Measurements from ENCODE around the gene EMID1. TPM values are rescaled to one million over a fixed set of nuclear protein-coding genes. Genes with fewer than 3 reads are reported as not detected.

Gene EMID1
- not detected for total RNA-seq

DNA sequence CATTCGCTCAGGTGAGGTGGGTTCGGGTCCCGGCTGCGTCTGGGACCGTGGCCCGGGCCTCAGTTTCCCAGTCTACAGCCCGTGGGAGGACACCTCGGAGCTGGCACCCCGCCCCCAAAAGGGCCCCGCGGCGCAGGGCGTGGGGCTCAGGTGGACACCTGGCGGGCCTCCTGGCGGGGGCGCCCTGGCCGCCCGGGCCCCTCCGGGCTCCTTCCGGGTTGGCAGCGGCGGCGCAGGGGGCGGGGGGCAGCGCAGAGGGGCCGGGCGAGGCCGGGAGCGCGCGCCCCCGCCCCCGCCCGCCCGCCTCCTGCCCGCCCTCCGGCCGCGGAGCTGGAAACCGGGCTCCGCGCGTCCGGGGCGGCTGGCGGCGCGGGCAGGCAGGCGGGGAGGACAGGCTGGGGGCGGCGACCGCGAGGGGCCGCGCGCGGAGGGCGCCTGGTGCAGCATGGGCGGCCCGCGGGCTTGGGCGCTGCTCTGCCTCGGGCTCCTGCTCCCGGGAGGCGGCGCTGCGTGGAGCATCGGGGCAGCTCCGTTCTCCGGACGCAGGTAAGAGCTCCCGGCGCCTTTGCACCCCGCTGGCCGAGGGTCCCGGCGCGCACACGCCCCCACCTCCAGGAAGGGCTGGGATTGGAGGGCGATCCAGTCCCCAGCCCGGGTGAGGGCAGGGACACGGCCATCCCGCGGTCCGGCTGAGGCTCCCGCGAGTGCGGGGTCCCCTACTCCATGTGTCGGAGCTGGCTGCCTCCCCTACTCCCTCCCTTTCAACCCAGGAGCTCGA lies at the start of gene EMID1:
Gene EMID1, plus strand, starts transcription at position 303 of the 778 bp plus-strand sequence. Its CDS starts 143 bp downstream, at position 446.
- ATAC-seq (replicated peaks): no peak
- H3K27me3 Mint-ChIP-seq: peaks cover 15% of the 10 kb centered on the region
- H3K4me3 Mint-ChIP-seq: peak within 1 kb of the TSS; percentile 29
- peaks cover 10% of the 10 kb centered on the region for H3K4me1 Mint-ChIP-seq
- no peak within 1 kb of the TSS for H3K27ac Mint-ChIP-seq
- no peaks in the 10 kb centered on the region for H3K9me3 Mint-ChIP-seq
- no peaks in the 10 kb centered on the region for H3K36me3 Mint-ChIP-seq (ENCODE audit: low read depth)

DNA sequence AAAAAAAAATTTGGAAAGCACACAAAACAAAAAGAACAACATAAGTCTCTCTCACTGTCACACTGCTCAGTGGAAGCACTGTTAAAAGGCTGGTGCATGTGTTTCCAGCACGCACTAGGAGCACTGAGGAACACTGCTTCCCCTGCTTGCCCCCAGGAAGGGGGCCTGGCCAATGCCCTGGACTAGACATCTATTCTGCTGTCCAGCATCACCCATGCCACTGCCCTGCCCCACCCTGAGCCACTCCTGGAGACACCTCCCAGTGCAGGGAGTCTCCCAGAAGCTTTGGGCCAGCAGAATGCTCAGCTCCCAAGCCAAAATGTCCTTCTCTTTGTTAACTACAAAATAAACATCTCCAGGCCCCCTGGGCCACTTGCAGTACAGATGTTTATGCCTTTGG lies 49.7 kb upstream of the EMID1 start:
- H3K36me3 Mint-ChIP-seq (ENCODE audit: low read depth): no peaks in the 10 kb centered on the region
- H3K4me3 Mint-ChIP-seq: no peak overlapping the region
- H3K4me1 Mint-ChIP-seq: no peaks in the 10 kb centered on the region
- peaks cover 41% of the 10 kb centered on the region for H3K27me3 Mint-ChIP-seq
- ATAC-seq (replicated peaks): no peak
- no peak overlapping the region for H3K27ac Mint-ChIP-seq
- H3K9me3 Mint-ChIP-seq: no peaks in the 10 kb centered on the region

- Mint-ChIP-seq H3K4me3 (no peak overlapping the region), H3K27me3 (peaks cover 42% of the 10 kb centered on the region), H3K27ac (no peak overlapping the region), H3K4me1 (no peaks in the 10 kb centered on the region), H3K36me3 (ENCODE audit: low read depth) (no peaks in the 10 kb centered on the region), H3K9me3 (no peaks in the 10 kb centered on the region)
- no peak for ATAC-seq (replicated peaks)
Measured at GRCh38 chr22:29156507-29156906, 49.2 kb upstream of the EMID1 start.

DNA sequence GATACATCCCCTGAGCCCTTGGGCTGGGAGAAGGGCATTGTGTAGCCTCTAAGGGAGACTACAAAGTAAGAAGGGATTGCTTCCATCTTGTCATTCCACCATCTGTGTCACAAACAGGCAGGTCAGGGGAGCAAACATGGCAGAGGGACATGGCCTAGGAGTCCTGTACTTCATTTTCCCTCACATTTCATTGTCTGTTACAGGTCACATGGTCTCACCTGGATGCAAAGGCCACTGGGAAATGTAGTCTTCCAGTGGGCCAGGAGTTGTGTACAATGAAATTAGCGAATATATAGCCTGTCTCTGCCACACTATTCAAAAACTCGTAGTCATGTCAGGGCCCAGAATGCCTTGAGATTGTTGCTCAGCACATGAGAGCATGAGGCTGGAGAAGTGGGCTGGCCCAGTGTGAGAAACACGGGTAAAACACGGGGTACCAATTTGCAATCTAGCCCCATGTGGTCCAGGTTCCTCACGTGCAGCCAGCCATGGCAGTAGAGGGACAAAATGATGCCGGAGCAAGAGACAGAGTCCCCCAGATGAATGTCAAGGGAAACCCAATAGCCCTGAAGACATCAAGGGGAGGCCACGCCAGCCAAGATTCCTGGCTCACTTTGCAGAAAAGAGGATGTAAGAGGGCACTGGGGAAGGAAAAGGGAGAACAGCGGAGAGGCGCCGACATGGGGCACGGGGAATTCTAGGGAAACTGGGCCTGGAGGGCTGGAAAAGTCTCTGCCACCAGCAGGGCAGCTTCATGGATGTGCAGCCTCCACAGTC lies 47.7 kb upstream of the EMID1 start:
- no peak overlapping the region for H3K27ac Mint-ChIP-seq
- no peaks in the 10 kb centered on the region for H3K4me1 Mint-ChIP-seq
- no peak for ATAC-seq (replicated peaks)
- H3K36me3 Mint-ChIP-seq (ENCODE audit: low read depth): no peaks in the 10 kb centered on the region
- H3K4me3 Mint-ChIP-seq: no peak overlapping the region
- H3K27me3 Mint-ChIP-seq: peaks cover 31% of the 10 kb centered on the region
- H3K9me3 Mint-ChIP-seq: no peaks in the 10 kb centered on the region

DNA sequence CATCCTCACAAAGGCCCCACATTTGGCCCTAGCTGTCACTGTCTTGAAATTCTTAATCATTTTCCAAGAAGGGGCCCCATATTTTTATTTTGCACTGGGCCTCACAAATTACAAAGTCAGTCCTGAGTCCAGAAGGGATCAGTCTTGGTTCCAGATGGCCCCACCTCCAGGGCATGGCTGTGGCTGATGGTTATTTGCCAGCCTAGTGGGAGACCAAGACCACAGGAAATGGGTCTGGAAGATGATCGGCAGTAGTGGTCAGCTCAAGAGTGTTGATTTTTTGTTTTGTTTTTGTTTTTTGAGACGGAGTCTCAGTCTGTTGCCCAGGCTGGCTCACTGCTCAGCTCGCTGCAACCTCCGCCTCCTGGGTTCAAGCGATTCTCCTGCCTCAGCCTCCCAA lies 47.1 kb upstream of the EMID1 start:
- H3K4me1 Mint-ChIP-seq: no peaks in the 10 kb centered on the region
- no peak overlapping the region for H3K27ac Mint-ChIP-seq
- H3K4me3 Mint-ChIP-seq: no peak overlapping the region
- H3K9me3 Mint-ChIP-seq: no peaks in the 10 kb centered on the region
- peaks cover 27% of the 10 kb centered on the region for H3K27me3 Mint-ChIP-seq
- H3K36me3 Mint-ChIP-seq (ENCODE audit: low read depth): no peaks in the 10 kb centered on the region
- no peak for ATAC-seq (replicated peaks)

- Mint-ChIP-seq H3K27ac (no peak overlapping the region), H3K4me1 (peaks cover 17% of the 10 kb centered on the region), H3K9me3 (no peaks in the 10 kb centered on the region), H3K27me3 (peaks cover 24% of the 10 kb centered on the region), H3K36me3 (ENCODE audit: low read depth) (no peaks in the 10 kb centered on the region), H3K4me3 (no peak overlapping the region)
- ATAC-seq (replicated peaks): no peak
Measured at GRCh38 chr22:29163808-29164207, 41.9 kb upstream of the EMID1 start.

- H3K4me3 Mint-ChIP-seq: no peak overlapping the region
- peaks cover 16% of the 10 kb centered on the region for H3K27me3 Mint-ChIP-seq
- H3K9me3 Mint-ChIP-seq: no peaks in the 10 kb centered on the region
- no peak for ATAC-seq (replicated peaks)
- no peak overlapping the region for H3K27ac Mint-ChIP-seq
- peaks cover 17% of the 10 kb centered on the region for H3K4me1 Mint-ChIP-seq
- no peaks in the 10 kb centered on the region for H3K36me3 Mint-ChIP-seq (ENCODE audit: low read depth)
Measured at GRCh38 chr22:29165321-29166060, 40.2 kb upstream of the EMID1 start.

- Mint-ChIP-seq H3K9me3 (no peaks in the 10 kb centered on the region), H3K36me3 (ENCODE audit: low read depth) (no peaks in the 10 kb centered on the region), H3K27me3 (peaks cover 10% of the 10 kb centered on the region), H3K4me1 (peaks cover 17% of the 10 kb centered on the region), H3K4me3 (peak overlapping the region; percentile 6), H3K27ac (no peak overlapping the region)
- ATAC-seq (replicated peaks): no peak
Measured at GRCh38 chr22:29166180-29166579, 39.5 kb upstream of the EMID1 start.

DNA sequence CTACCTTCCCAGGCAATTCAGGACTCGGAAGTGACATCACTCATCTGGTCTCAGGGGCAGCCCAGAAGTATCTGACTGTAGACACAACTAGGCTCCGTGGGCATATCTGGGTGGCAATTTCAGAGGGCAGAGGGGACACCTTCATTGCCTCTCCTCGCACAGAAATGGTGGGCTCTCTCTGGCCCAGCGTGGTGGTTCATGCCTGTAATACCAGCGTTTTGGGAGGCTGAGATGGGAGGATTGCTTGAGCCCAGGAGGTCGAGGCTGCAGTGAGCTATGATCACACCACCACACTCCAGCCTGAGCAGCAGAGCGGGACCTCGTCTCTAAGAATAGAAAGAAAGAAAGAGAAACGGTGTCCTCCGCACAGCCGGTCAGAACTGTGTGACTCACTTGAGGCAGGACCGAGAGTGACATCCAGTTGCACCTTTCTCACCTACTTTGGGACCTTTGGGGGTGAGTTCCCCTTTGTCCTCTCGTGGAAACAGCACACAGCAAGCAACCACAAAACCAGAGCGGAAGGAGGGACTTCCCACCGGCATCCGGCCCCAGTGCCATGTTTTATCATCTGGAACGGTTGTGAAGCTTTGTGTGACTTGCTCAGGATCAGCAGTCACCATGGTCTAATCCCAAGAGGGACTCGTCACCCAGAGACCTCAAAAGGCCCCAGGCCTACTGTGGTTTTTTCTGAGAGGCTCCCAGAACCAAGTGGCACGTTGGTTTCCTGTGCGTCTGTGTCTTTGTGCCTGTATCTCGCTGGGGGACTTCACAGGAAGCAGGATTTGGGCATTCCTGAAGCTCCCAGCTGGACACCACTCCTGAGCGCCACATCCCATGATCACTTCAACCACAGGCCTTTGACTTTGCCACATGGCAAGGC lies 38.4 kb upstream of the EMID1 start:
- Mint-ChIP-seq H3K4me1 (peaks cover 17% of the 10 kb centered on the region), H3K9me3 (no peaks in the 10 kb centered on the region), H3K36me3 (ENCODE audit: low read depth) (no peaks in the 10 kb centered on the region), H3K4me3 (peak overlapping the region; percentile 68), H3K27me3 (peaks cover 15% of the 10 kb centered on the region), H3K27ac (peak overlapping the region; percentile 77)
- ATAC-seq (replicated peaks): peak; percentile 97

DNA sequence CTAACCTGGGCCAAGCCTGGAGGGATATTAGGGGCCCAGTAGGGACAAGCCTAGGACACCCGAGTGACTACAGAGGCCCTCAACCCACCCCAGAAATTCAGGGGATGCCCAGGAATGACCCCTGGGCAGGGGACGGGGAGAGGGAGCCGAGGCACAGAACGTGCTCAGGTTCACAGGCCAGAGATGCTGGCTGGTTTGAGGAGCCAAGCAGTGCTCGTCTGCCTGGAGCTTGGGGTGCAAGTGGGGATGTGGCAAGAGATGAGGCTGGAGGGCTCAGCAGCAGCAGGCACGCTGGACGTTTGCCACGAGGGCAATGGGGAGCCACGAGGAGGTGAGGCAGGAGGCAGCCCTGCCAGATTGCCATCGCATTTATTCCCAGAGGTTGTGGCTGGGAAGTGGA lies 34.0 kb upstream of the EMID1 start:
- H3K9me3 Mint-ChIP-seq: peaks cover 14% of the 10 kb centered on the region
- peaks cover 20% of the 10 kb centered on the region for H3K27me3 Mint-ChIP-seq
- no peak for ATAC-seq (replicated peaks)
- no peak overlapping the region for H3K4me3 Mint-ChIP-seq
- no peak overlapping the region for H3K27ac Mint-ChIP-seq
- no peaks in the 10 kb centered on the region for H3K36me3 Mint-ChIP-seq (ENCODE audit: low read depth)
- H3K4me1 Mint-ChIP-seq: peaks cover 11% of the 10 kb centered on the region

- Mint-ChIP-seq H3K36me3 (ENCODE audit: low read depth) (no peaks in the 10 kb centered on the region), H3K9me3 (peaks cover 14% of the 10 kb centered on the region), H3K4me1 (peaks cover 6% of the 10 kb centered on the region), H3K27me3 (peaks cover 20% of the 10 kb centered on the region), H3K4me3 (no peak overlapping the region), H3K27ac (no peak overlapping the region)
- ATAC-seq (replicated peaks): no peak
Measured at GRCh38 chr22:29172216-29172615, 33.5 kb upstream of the EMID1 start.

GRCh38 chr22:29175312-29175835 lies 30.3 kb upstream of the EMID1 start:
- H3K4me1 Mint-ChIP-seq: no peaks in the 10 kb centered on the region
- no peak for ATAC-seq (replicated peaks)
- H3K4me3 Mint-ChIP-seq: no peak overlapping the region
- peaks cover 14% of the 10 kb centered on the region for H3K9me3 Mint-ChIP-seq
- H3K27ac Mint-ChIP-seq: no peak overlapping the region
- peaks cover 16% of the 10 kb centered on the region for H3K27me3 Mint-ChIP-seq
- H3K36me3 Mint-ChIP-seq (ENCODE audit: low read depth): no peaks in the 10 kb centered on the region

DNA sequence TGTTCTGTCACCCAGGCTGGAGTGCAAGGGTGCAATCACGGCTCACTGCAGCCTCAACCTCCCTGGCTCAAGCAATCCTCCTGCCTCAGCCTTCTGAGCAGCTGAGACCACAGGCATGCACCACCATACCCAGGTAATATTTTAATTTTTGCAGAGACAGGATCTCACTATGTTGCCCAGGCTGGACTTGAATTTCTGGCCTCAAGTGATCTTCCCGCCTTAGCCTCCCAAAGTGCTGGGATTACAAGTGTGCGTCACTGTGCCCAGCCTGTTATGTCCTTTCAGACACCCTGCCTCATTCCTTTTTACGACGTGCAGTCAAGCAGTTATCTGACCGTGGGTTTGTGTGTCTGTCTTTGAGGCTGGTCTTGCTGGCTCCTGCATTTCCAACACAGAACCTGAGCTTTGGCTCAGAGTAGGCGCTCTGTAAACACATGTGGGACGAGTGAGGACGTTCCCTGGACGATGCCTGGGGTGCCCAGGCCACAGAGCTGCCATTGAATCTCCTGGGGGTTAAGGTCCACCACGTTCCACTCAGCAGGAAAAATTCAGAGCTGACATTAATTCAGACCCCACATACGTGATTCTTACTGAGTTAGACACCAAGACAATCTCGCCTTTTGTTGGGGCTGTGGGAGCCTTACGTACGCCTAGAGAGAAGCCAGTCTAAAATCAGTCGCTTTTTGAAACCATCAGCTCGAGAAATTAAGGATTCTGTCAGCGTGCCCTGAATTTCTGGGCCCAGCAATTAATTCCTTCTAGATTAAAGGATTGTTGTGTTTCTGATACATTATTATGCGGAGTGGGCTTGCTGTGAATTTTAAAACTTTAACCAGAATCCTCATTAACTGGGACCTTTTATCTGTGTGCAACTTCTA lies 21.5 kb upstream of the EMID1 start:
- H3K27ac Mint-ChIP-seq: no peak overlapping the region
- H3K4me3 Mint-ChIP-seq: no peak overlapping the region
- ATAC-seq (replicated peaks): no peak
- no peaks in the 10 kb centered on the region for H3K36me3 Mint-ChIP-seq (ENCODE audit: low read depth)
- H3K4me1 Mint-ChIP-seq: no peaks in the 10 kb centered on the region
- H3K27me3 Mint-ChIP-seq: peaks cover 3% of the 10 kb centered on the region
- H3K9me3 Mint-ChIP-seq: no peaks in the 10 kb centered on the region

Data from activated T-helper 17 cell treated with anti-CD3 and anti-CD28 coated beads, Interleukin-2, amount 50 U/mL, for 72 hours (primary cell).